Suprapubic skin (tissue), 4 donors: Measurements from ENCODE around the gene SLC25A33. TPM values are rescaled to one million over a fixed set of nuclear protein-coding genes. Genes with fewer than 3 reads are reported as not detected.
"Not testable (repeated sequence)": the region's sequence is repeated elsewhere in the genome, so short reads cannot be mapped to it uniquely, and the experiment has no call there.

Experiments
- DNase-seq, 2 donors: peaks; one replicate each; pipeline ENCODE4 v3.0.0-alpha.2; 2019; ENCODE audit warnings: low spot score in 2 of 2
- H3K27ac ChIP-seq: fragments of 200-600 bp; sonication (generic); one replicate; pipeline ENCODE4 v1.5.1; 2019
- H3K27me3 ChIP-seq: fragments of 200-600 bp; sonication (generic); one replicate; pipeline ENCODE4 v1.5.1; 2019
- H3K36me3 ChIP-seq: fragments of 200-600 bp; sonication (generic); one replicate; pipeline ENCODE4 v1.5.1; 2019
- H3K4me1 ChIP-seq: fragments of 200-600 bp; sonication (generic); one replicate; pipeline ENCODE4 v1.5.1; 2019
- H3K4me3 ChIP-seq: fragments of 200-600 bp; sonication (generic); one replicate; pipeline ENCODE4 v1.5.1; 2019; ENCODE audit warnings: mild to moderate bottlenecking
- H3K9me3 ChIP-seq: fragments of 200-600 bp; sonication (generic); one replicate; pipeline ENCODE4 v1.5.1; 2019
- CTCF ChIP-seq, 2 donors: fragments of 200-600 bp in 1 of 2; fragments of 450-650 bp in 1 of 2; sonication (generic) in 1 of 2; IDR thresholded peaks; one replicate each; pipeline ENCODE4 v1.5.1; 2016 to 2019; ENCODE audit warnings: antibody characterized with exemption in 2 of 2, mild to moderate bottlenecking in 1 of 2, moderate library complexity in 1 of 2
- EP300 ChIP-seq: sonication (generic); formaldehyde crosslinking; IDR thresholded peaks from one replicate; pipeline ENCODE4 v1.6.1; 2017; ENCODE audit warnings: antibody characterized with exemption
- POLR2A ChIP-seq, 2 donors: fragments of 450-650 bp; IDR thresholded peaks; one replicate each; pipeline ENCODE4 v1.6.1; 2017; ENCODE audit warnings: antibody characterized with exemption in 2 of 2, mild to moderate bottlenecking in 2 of 2, moderate library complexity in 2 of 2
- POLR2AphosphoS5 ChIP-seq, 3 donors: sonication (generic); formaldehyde crosslinking; IDR thresholded peaks; one replicate each; pipeline ENCODE4 v1.6.1; 2017; ENCODE audit warnings: antibody characterized with exemption in 3 of 3
- WGBS: methylation state at CpG from one replicate; pipeline ENCODE4 v1.1.5; 2018; 5-methylcytosine and 5-hydroxymethylcytosine counted together
- total RNA-seq, 4 donors: library from RNA; depleted of rRNA; stranded (reverse); fragments of >200 nt; gene quantifications; one replicate each; pipeline ENCODE4 v1.1.0, GENCODE V29; 2016

SLC25A33 gene
- total RNA-seq, 4 donors from 2014 or later, result 2.3 to 9.7 (median 5.3) TPM

- DNase-seq, result no peak
- Histone ChIP-seq H3K4me3 (no peak overlapping the region), H3K27ac (no peak overlapping the region), H3K36me3 (no peaks in the 10 kb centered on the region), H3K9me3 (no peaks in the 10 kb centered on the region), H3K27me3 (peaks cover 10% of the 10 kb centered on the region), H3K4me1 (no peaks in the 10 kb centered on the region)
- TF ChIP-seq EP300 (no peak), CTCF (IDR thresholded peaks at IDR 0.05) (no peak), POLR2A (IDR thresholded peaks at IDR 0.05) (no peak), POLR2AphosphoS5 (IDR thresholded peaks at IDR 0.05) (no peak)
- 72% methylated on average over 18 of the region's 18 CpGs for WGBS
Measured at GRCh38 chr1:9618909-9619679, 79.8 kb downstream of the SLC25A33 start.

- Histone ChIP-seq H3K9me3 (no peaks in the 10 kb centered on the region), H3K4me3 (no peak overlapping the region)
- TF ChIP-seq CTCF (IDR thresholded peaks at IDR 0.05) (no peak), POLR2A (IDR thresholded peaks at IDR 0.05) (no peak), POLR2AphosphoS5 (IDR thresholded peaks at IDR 0.05) (no peak), EP300 (no peak)
Measured at GRCh38 chr1:9621032-9621431, 81.8 kb downstream of the SLC25A33 start.

GRCh38 chr1:9624081-9624480 lies 84.8 kb downstream of the SLC25A33 start:
- no peak overlapping the region for H3K27ac ChIP-seq
- 94% methylated on average over 2 of the region's 2 CpGs for WGBS
- no peak for DNase-seq
- peaks cover 9% of the 10 kb centered on the region for H3K27me3 ChIP-seq
- peaks cover 5% of the 10 kb centered on the region for H3K4me1 ChIP-seq
- H3K36me3 ChIP-seq, result no peaks in the 10 kb centered on the region
- no peaks in the 10 kb centered on the region for H3K9me3 ChIP-seq
- no peak for TF ChIP-seq POLR2AphosphoS5 (IDR thresholded peaks at IDR 0.05)
- no peak for TF ChIP-seq EP300
- no peak for TF ChIP-seq POLR2A (IDR thresholded peaks at IDR 0.05)
- TF ChIP-seq CTCF (IDR thresholded peaks at IDR 0.05), result no peak
- no peak overlapping the region for H3K4me3 ChIP-seq

More at GRCh38 chr1:9621032-9621431, 81.8 kb downstream of the SLC25A33 start:
- peaks cover 14% of the 10 kb centered on the region for H3K27me3 ChIP-seq
- no peak for DNase-seq
- H3K27ac ChIP-seq, result no peak overlapping the region
- no peaks in the 10 kb centered on the region for H3K36me3 ChIP-seq
- no peaks in the 10 kb centered on the region for H3K4me1 ChIP-seq

GRCh38 chr1:9625030-9625429 lies 85.8 kb downstream of the SLC25A33 start:
- not testable (repeated sequence) for H3K4me3 ChIP-seq, H3K9me3 ChIP-seq, H3K4me1 ChIP-seq, H3K36me3 ChIP-seq, H3K27me3 ChIP-seq, DNase-seq, H3K27ac ChIP-seq
- whole genome bisulfite sequencing, result 98% methylated on average over 3 of the region's 3 CpGs

- H3K9me3 ChIP-seq, result no peaks in the 10 kb centered on the region
- no peak for DNase-seq
- H3K27ac ChIP-seq, result no peak overlapping the region
- peaks cover 4% of the 10 kb centered on the region for H3K27me3 ChIP-seq
- TF ChIP-seq POLR2AphosphoS5 (IDR thresholded peaks at IDR 0.05), result no peak
- TF ChIP-seq EP300, result no peak
- TF ChIP-seq POLR2A (IDR thresholded peaks at IDR 0.05), result no peak
- no peak for TF ChIP-seq CTCF (IDR thresholded peaks at IDR 0.05)
- 54% methylated on average over 9 of the region's 9 CpGs for WGBS
- no peaks in the 10 kb centered on the region for H3K36me3 ChIP-seq
- no peak overlapping the region for H3K4me3 ChIP-seq
- H3K4me1 ChIP-seq, result peaks cover 5% of the 10 kb centered on the region
Measured at GRCh38 chr1:9626201-9626608, 86.9 kb downstream of the SLC25A33 start.
